ENCODE measurements around the gene TARS3.

Gene TARS3

GRCh38 chr15:101652786-101653430, 71.4 kb downstream of the TARS3 start:
- peak overlapping the region; percentile 90; the same call in 1 of the 2 replicates for H3K9ac ChIP-seq (ENCODE audit: low read depth, low read length)
- H3K36me3 ChIP-seq (ENCODE audit: insufficient read depth, low read depth, low read length): peaks cover 31% of the 10 kb centered on the region
- peaks cover 4% of the 10 kb centered on the region for H3K4me1 ChIP-seq (ENCODE audit: insufficient read depth, low read length)
- H3K9me3 ChIP-seq (ENCODE audit: insufficient read depth, low read depth, low read length): no peaks in the 10 kb centered on the region
- H3K27me3 ChIP-seq (ENCODE audit: insufficient read depth, low read length): no peaks in the 10 kb centered on the region
- peak overlapping the region; percentile 23 for H3K27ac ChIP-seq (ENCODE audit: low read length)
- peak overlapping the region; percentile 87 for H3K4me3 ChIP-seq (ENCODE audit: low read length)

- Histone ChIP-seq H3K36me3 (ENCODE audit: insufficient read depth, low read depth, low read length) (peaks cover 35% of the 10 kb centered on the region), H3K27ac (ENCODE audit: low read length) (peak within 1 kb of the TSS; percentile 23)
These were observed 72.0 kb downstream of the TARS3 start, which contains the start of gene TM2D3 for GRCh38 chr15:101652098-101652785. Gene TM2D3 (minus strand): TSS chr15:101652381. CDS start chr15:101652361, 20 bp downstream.

GRCh38 chr15:101651554-101652097, 72.6 kb downstream of the TARS3 start:
- H3K9ac ChIP-seq (ENCODE audit: low read depth, low read length): peak overlapping the region; percentile 78; the same call in 1 of the 2 replicates
- peak overlapping the region; percentile 87 for H3K4me3 ChIP-seq (ENCODE audit: low read length)
- no peaks in the 10 kb centered on the region for H3K9me3 ChIP-seq (ENCODE audit: insufficient read depth, low read depth, low read length)
- H3K36me3 ChIP-seq (ENCODE audit: insufficient read depth, low read depth, low read length): peaks cover 41% of the 10 kb centered on the region
- peaks cover 4% of the 10 kb centered on the region for H3K4me1 ChIP-seq (ENCODE audit: insufficient read depth, low read length)
- H3K27ac ChIP-seq (ENCODE audit: low read length): no peak overlapping the region
- no peaks in the 10 kb centered on the region for H3K27me3 ChIP-seq (ENCODE audit: insufficient read depth, low read length)

More at GRCh38 chr15:101652098-101652785, 72.0 kb downstream of the TARS3 start, which contains the start of gene TM2D3:
- Histone ChIP-seq H3K27me3 (ENCODE audit: insufficient read depth, low read length) (no peaks in the 10 kb centered on the region), H3K9ac (ENCODE audit: low read depth, low read length) (peak within 1 kb of the TSS; percentile 90), H3K4me1 (ENCODE audit: insufficient read depth, low read length) (peaks cover 4% of the 10 kb centered on the region), H3K9me3 (ENCODE audit: insufficient read depth, low read depth, low read length) (no peaks in the 10 kb centered on the region), H3K4me3 (ENCODE audit: low read length) (peak within 1 kb of the TSS; percentile 87)

GRCh38 chr15:101650145-101650544, 74.1 kb downstream of the TARS3 start:
- H3K27ac ChIP-seq (ENCODE audit: low read length): no peak overlapping the region
- no peaks in the 10 kb centered on the region for H3K27me3 ChIP-seq (ENCODE audit: insufficient read depth, low read length)
- H3K36me3 ChIP-seq (ENCODE audit: insufficient read depth, low read depth, low read length): peaks cover 49% of the 10 kb centered on the region
- H3K9me3 ChIP-seq (ENCODE audit: insufficient read depth, low read depth, low read length): no peaks in the 10 kb centered on the region
- H3K4me3 ChIP-seq (ENCODE audit: low read length): no peak overlapping the region
- H3K9ac ChIP-seq (ENCODE audit: low read depth, low read length): no peak overlapping the region
- H3K4me1 ChIP-seq (ENCODE audit: insufficient read depth, low read length): peaks cover 4% of the 10 kb centered on the region

- Histone ChIP-seq H3K27me3 (ENCODE audit: insufficient read depth, low read length) (no peaks in the 10 kb centered on the region), H3K4me1 (ENCODE audit: insufficient read depth, low read length) (peaks cover 4% of the 10 kb centered on the region), H3K27ac (ENCODE audit: low read length) (no peak overlapping the region), H3K4me3 (ENCODE audit: low read length) (no peak overlapping the region), H3K9me3 (ENCODE audit: insufficient read depth, low read depth, low read length) (no peaks in the 10 kb centered on the region), H3K9ac (ENCODE audit: low read depth, low read length) (no peak overlapping the region), H3K36me3 (ENCODE audit: insufficient read depth, low read depth, low read length) (peaks cover 64% of the 10 kb centered on the region)
These were observed 75.9 kb downstream of the TARS3 start for GRCh38 chr15:101648356-101648755.

- Histone ChIP-seq H3K27ac (ENCODE audit: low read length) (no peak overlapping the region), H3K9me3 (ENCODE audit: insufficient read depth, low read depth, low read length) (no peaks in the 10 kb centered on the region), H3K9ac (ENCODE audit: low read depth, low read length) (no peak overlapping the region), H3K4me1 (ENCODE audit: insufficient read depth, low read length) (peaks cover 4% of the 10 kb centered on the region), H3K36me3 (ENCODE audit: insufficient read depth, low read depth, low read length) (peaks cover 70% of the 10 kb centered on the region), H3K27me3 (ENCODE audit: insufficient read depth, low read length) (no peaks in the 10 kb centered on the region), H3K4me3 (ENCODE audit: low read length) (no peak overlapping the region)
These were observed 77.0 kb downstream of the TARS3 start for GRCh38 chr15:101647251-101647650.

GRCh38 chr15:101646672-101647071, 77.6 kb downstream of the TARS3 start:
- no peak overlapping the region for H3K4me3 ChIP-seq (ENCODE audit: low read length)
- no peak overlapping the region for H3K9ac ChIP-seq (ENCODE audit: low read depth, low read length)
- H3K4me1 ChIP-seq (ENCODE audit: insufficient read depth, low read length): peaks cover 4% of the 10 kb centered on the region
- no peaks in the 10 kb centered on the region for H3K9me3 ChIP-seq (ENCODE audit: insufficient read depth, low read depth, low read length)
- no peak overlapping the region for H3K27ac ChIP-seq (ENCODE audit: low read length)
- peaks cover 75% of the 10 kb centered on the region for H3K36me3 ChIP-seq (ENCODE audit: insufficient read depth, low read depth, low read length)
- no peaks in the 10 kb centered on the region for H3K27me3 ChIP-seq (ENCODE audit: insufficient read depth, low read length)

- no peak overlapping the region for H3K4me3 ChIP-seq (ENCODE audit: low read length)
- H3K27me3 ChIP-seq (ENCODE audit: insufficient read depth, low read length): no peaks in the 10 kb centered on the region
- H3K36me3 ChIP-seq (ENCODE audit: insufficient read depth, low read depth, low read length): peaks cover 63% of the 10 kb centered on the region
- no peaks in the 10 kb centered on the region for H3K4me1 ChIP-seq (ENCODE audit: insufficient read depth, low read length)
- no peak overlapping the region for H3K27ac ChIP-seq (ENCODE audit: low read length)
- no peak overlapping the region for H3K9ac ChIP-seq (ENCODE audit: low read depth, low read length)
- H3K9me3 ChIP-seq (ENCODE audit: insufficient read depth, low read depth, low read length): no peaks in the 10 kb centered on the region
These were observed 81.9 kb downstream of the TARS3 start for GRCh38 chr15:101642361-101642760.

GRCh38 chr15:101641894-101642293, 82.4 kb downstream of the TARS3 start:
- H3K9me3 ChIP-seq (ENCODE audit: insufficient read depth, low read depth, low read length): no peaks in the 10 kb centered on the region
- peaks cover 58% of the 10 kb centered on the region for H3K36me3 ChIP-seq (ENCODE audit: insufficient read depth, low read depth, low read length)
- no peaks in the 10 kb centered on the region for H3K4me1 ChIP-seq (ENCODE audit: insufficient read depth, low read length)
- no peak overlapping the region for H3K27ac ChIP-seq (ENCODE audit: low read length)
- no peaks in the 10 kb centered on the region for H3K27me3 ChIP-seq (ENCODE audit: insufficient read depth, low read length)
- H3K4me3 ChIP-seq (ENCODE audit: low read length): no peak overlapping the region
- H3K9ac ChIP-seq (ENCODE audit: low read depth, low read length): no peak overlapping the region

- Histone ChIP-seq H3K4me1 (ENCODE audit: insufficient read depth, low read length) (no peaks in the 10 kb centered on the region), H3K27me3 (ENCODE audit: insufficient read depth, low read length) (no peaks in the 10 kb centered on the region), H3K9ac (ENCODE audit: low read depth, low read length) (no peak overlapping the region), H3K9me3 (ENCODE audit: insufficient read depth, low read depth, low read length) (no peaks in the 10 kb centered on the region), H3K4me3 (ENCODE audit: low read length) (no peak overlapping the region), H3K27ac (ENCODE audit: low read length) (no peak overlapping the region), H3K36me3 (ENCODE audit: insufficient read depth, low read depth, low read length) (peaks cover 52% of the 10 kb centered on the region)
These were observed 83.0 kb downstream of the TARS3 start for GRCh38 chr15:101641129-101641764.

GRCh38 chr15:101639667-101640066, 84.6 kb downstream of the TARS3 start:
- Histone ChIP-seq H3K27ac (ENCODE audit: low read length) (no peak overlapping the region), H3K27me3 (ENCODE audit: insufficient read depth, low read length) (no peaks in the 10 kb centered on the region), H3K4me3 (ENCODE audit: low read length) (no peak overlapping the region), H3K9me3 (ENCODE audit: insufficient read depth, low read depth, low read length) (no peaks in the 10 kb centered on the region), H3K4me1 (ENCODE audit: insufficient read depth, low read length) (no peaks in the 10 kb centered on the region), H3K9ac (ENCODE audit: low read depth, low read length) (no peak overlapping the region), H3K36me3 (ENCODE audit: insufficient read depth, low read depth, low read length) (peaks cover 36% of the 10 kb centered on the region)

Measured in iPS-20b (cell line).